Heart left ventricle (tissue), 16 donors: ENCODE measurements around the gene SLC8B1. TPM values are rescaled to one million over a fixed set of nuclear protein-coding genes. Genes with fewer than 3 reads are reported as not detected.
A peak's percentile ranks its signal among the peaks of the same experiment; 100 is the strongest.

Experiments
- ATAC-seq, 4 donors: fragments of 200-7000 bp; cut with Tn5 transposase; one replicate each; pipeline ENCODE4 v1.9.1; 2020 to 2022; ENCODE audit warnings: moderate library complexity in 4 of 4, mild to moderate bottlenecking in 3 of 4, moderate number of reproducible peaks in 1 of 4
- DNase-seq, 5 donors: peaks; one replicate each; pipeline ENCODE4 v3.0.0-alpha.2; 2020
- H3K27ac ChIP-seq, 12 donors: fragments of 200-600 bp; sonication (generic) in 4 of 12; one replicate each; pipeline versions ENCODE4 v1.5.0 to v1.8.0; 2016 to 2022; ENCODE audit warnings: mild to moderate bottlenecking in 2 of 12
- H3K27me3 ChIP-seq, 9 donors: fragments of 200-600 bp; sonication (generic) in 2 of 9; one replicate each; pipeline versions ENCODE4 v1.5.1 to v1.8.0; 2016 to 2022; ENCODE audit warnings: mild to moderate bottlenecking in 3 of 9
- H3K36me3 ChIP-seq, 9 donors: fragments of 200-600 bp; sonication (generic) in 2 of 9; one replicate each; pipeline versions ENCODE4 v1.5.0 to v1.8.0; 2018 to 2022; ENCODE audit warnings: mild to moderate bottlenecking in 2 of 9
- H3K4me1 ChIP-seq, 12 donors: fragments of 200-600 bp; sonication (generic) in 4 of 12; one replicate each; pipeline versions ENCODE4 v1.5.0 to v1.8.0; 2016 to 2022; ENCODE audit warnings: mild to moderate bottlenecking in 3 of 12
- H3K4me3 ChIP-seq, 12 donors: fragments of 200-600 bp; sonication (generic) in 4 of 12; one replicate each; pipeline versions ENCODE4 v1.5.0 to v1.8.0; 2017 to 2022; ENCODE audit warnings: mild to moderate bottlenecking in 9 of 12, moderate library complexity in 4 of 12
- H3K9me3 ChIP-seq, 12 donors: fragments of 200-600 bp; sonication (generic) in 4 of 12; one replicate each; pipeline versions ENCODE4 v1.5.0 to v1.8.0; 2016 to 2022; ENCODE audit warnings: mild to moderate bottlenecking in 1 of 12
- CTCF ChIP-seq, 12 donors: fragments of 200-600 bp; sonication (generic) in 4 of 12; IDR thresholded peaks; one replicate each; pipeline versions ENCODE4 v1.5.0 to v1.8.0; 2018 to 2022; ENCODE audit warnings: antibody characterized with exemption in 12 of 12, mild to moderate bottlenecking in 5 of 12
- POLR2A ChIP-seq, 2 donors: fragments of 450-650 bp; IDR thresholded peaks; one replicate each; pipeline ENCODE4 v1.6.1; 2017; ENCODE audit warnings: antibody characterized with exemption in 2 of 2, mild to moderate bottlenecking in 2 of 2, moderate library complexity in 2 of 2
- WGBS, 4 donors: extraction: QIAGEN DNeasy Blood & Tissue Kit in 2 of 4; methylation state at CpG; one replicate each; pipeline versions ENCODE4 v1.1.5 to v1.1.7; 2013 to 2018; 5-methylcytosine and 5-hydroxymethylcytosine counted together
- intact Hi-C, 10 donors: fragments of 100-400 bp; cut with DNase I; formaldehyde crosslinking; loops; one replicate each; pipeline versions ENCODE4 v1.11.1 to v1.14.2; 2022
- polyA plus RNA-seq, 2 donors: library from polyadenylated mRNA; stranded (reverse); fragments of 200-250 nt; gene quantifications; one replicate each; pipeline ENCODE4 v1.2.3, GENCODE V29; 2013
- total RNA-seq, 9 donors: library from RNA; depleted of rRNA in 2 of 9; stranded (reverse); fragments of >200 nt in 2 of 9; fragmentation: NEBNext Ultra II Directional in 3 of 9; extraction: Animal tissue kit (Norgen Biotek cat#: 25700) in 3 of 9; gene quantifications; one replicate each; pipeline versions ENCODE4 v1.1.0 to v1.2.4, GENCODE V29; 2016 to 2023
- donor health status: ischemic (EF 13 %, LVEDD 7.1; RV severe dilation, severe dysfunction).
- donor health status: healthy with polysubstance abuse.
- donor health status: DM: no; HTN: yes; CAD: no.
- donor health status: DM: no; HTN: no; CAD: no.
- donor health status: ischemic (EF 25% LVEDD 6.9; RV normal size, moderate dysfunction).
- donor health status: ischemic (EF 25% LVEDD 5.7; RV mildly dilated, moderate dysfunction).
- donor health status: healthy.
- donor health status: DM: yes; HTN: yes; CAD: no.
- donor health status: ischemic (EF 35%, LVEDD 5.7; RV mildly dilated, moderate dysfunction).
- donor health status: nonischemic (EF 11% LVEDD 7.7; RV severe dilation, severe dysfunction).
- donor health status: DM: yes; HTN: yes; CAD: no.
- donor health status: PGD.
- donor health status: ischemic (EF 29% LVEDD 5.4; RV normal size, mild dysfunction).
- donor health status: nonischemic (EF 23%, LVEDD 6.1; RV moderate dilation, normal function).

The SLC8B1 gene
- total and polyA plus RNA-seq, 11 donors, result 8.8 to 33.2 (median 11.1) TPM

DNA sequence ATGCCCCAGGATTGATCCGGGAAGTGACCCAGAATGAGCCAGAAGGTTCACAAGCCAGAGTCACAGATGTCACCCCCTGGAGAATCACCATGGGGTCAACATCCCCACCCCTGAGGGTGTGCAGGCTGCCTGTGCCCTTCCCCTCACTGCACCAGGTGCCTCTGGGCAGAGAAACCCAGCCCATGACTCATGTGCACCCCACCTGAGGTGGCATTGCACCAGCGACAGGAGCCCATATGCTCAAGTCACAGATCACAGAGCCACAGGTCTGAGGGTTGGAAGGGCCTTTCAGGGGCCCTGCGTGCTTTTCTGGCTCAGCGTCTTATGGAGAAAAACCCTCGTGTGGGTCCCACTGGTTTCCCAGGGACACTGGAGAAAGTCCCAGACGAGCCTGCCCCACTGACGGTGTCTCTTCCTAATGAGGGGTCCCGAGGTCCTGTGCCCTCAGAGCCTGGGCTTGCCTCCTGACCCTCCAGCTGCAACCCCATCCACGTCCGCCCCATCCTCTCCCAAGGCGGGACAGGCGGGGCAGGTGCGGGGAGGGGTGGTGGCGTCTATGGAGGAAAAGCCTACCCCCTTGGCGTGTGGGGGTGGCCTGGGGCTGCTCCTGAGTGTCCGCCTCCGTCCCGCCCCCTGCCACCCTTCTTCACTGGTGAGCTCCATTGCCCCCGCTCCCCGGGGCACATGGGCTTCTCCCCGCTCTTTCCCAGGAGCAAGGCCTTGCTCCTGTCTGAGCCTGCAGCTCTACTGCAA, 47.6 kb downstream of the SLC8B1 start:
- DNase-seq (no peak), ATAC-seq (no peak)
- WGBS, 4 donors, result 90 to 95% (median 95%) methylated on average over 17 to 21 of the region's 21 CpGs
- Histone ChIP-seq H3K9me3 (no peaks in the 10 kb centered on the region), H3K4me3 (no peak overlapping the region), H3K4me1 (peaks cover 0 to 10% (median 2%) of the 10 kb centered on the region in 12 donors), H3K27ac (no peak overlapping the region), H3K36me3 (peaks cover 2 to 100% (median 96%) of the 10 kb centered on the region in 9 donors), H3K27me3 (no peaks in the 10 kb centered on the region)
- TF ChIP-seq CTCF (IDR thresholded peaks at IDR 0.05), result no peak
- TF ChIP-seq POLR2A (IDR thresholded peaks at IDR 0.05), result no peak
- intact Hi-C loops, result no loop called here

DNA sequence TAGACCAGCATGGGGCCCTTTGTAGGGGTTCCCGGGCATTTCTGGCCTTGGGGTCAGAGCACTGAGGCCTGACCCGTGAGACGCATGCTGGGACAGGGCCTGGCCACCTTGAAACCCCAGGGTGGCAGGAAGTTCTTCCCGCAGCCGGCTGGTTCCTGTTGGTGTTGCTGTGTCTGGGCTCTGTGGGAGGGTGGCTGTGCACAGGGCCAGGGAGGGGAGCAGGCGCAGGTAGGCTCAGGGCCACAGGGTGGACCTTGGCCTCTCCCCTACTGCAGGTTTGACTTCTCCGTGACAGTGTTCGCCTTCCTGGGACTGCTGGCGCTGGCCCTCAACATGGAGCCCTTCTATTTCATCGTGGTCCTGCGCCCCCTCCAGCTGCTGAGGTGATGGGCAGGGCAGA, 48.2 kb downstream of the SLC8B1 start:
- Histone ChIP-seq H3K4me3 (no peak overlapping the region), H3K36me3 (peaks cover 2 to 99% (median 90%) of the 10 kb centered on the region in 9 donors), H3K27ac (peak overlapping the region in 1 of 12 donors; percentile 5), H3K4me1 (peaks cover 0 to 10% (median 2%) of the 10 kb centered on the region in 12 donors), H3K9me3 (no peaks in the 10 kb centered on the region), H3K27me3 (no peaks in the 10 kb centered on the region)
- intact Hi-C loops, result no loop called here
- no peak for DNase-seq
- peak in 1 of 4 donors; percentile 2 for ATAC-seq
- TF ChIP-seq CTCF (IDR thresholded peaks at IDR 0.05) (no peak), POLR2A (IDR thresholded peaks at IDR 0.05) (no peak)
- WGBS, 4 donors, result 81 to 100% (median 84%) methylated on average over 3 to 11 of the region's 11 CpGs

DNA sequence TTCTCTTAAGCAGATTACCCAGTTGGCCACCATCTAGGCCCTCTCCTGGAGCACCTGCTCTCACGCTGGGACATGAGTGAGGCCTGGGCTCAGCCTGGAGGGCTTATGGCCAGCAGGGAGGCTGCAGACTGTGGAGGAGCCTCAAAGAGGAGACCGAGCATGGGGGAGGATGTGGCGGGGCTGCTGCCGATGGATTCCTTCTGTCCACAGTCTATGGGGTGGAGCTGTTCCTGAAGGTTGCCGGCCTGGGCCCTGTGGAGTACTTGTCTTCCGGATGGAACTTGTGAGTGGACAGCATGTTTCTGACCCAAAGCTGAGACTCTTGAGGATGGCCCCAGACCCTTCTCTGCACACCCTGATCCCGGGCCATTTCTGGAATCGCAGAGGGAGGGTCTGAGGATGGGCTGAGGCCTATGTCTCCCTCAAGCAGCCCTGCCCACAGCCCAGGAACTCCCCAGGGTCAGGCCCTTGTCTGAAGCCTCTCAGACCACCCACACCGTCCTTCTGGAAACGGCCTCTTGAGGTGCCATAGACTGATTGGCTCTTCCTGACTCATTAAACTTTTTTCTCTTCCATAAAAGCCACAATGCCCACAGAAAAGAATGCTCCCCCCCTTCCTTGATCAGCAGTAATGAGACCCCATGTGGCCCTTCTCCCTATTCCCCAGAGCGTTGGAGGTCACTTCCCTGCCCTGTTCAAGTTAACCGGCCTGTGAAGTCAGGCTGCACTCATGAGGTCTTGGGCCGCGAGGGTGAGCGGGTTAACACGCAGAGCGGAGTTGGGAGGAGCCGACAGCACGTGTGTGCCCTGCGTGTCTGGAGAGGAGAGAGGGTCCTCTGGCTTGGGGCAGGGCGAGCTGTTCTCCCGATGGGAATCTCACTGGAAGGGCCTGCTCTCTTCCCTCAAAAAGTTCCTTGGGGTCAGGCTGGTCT, 49.0 kb downstream of the SLC8B1 start:
- H3K36me3 ChIP-seq, result peaks cover 2 to 99% (median 88%) of the 10 kb centered on the region in 9 donors
- no peak for TF ChIP-seq POLR2A (IDR thresholded peaks at IDR 0.05)
- no peak for TF ChIP-seq CTCF (IDR thresholded peaks at IDR 0.05)
- no peak overlapping the region for H3K4me3 ChIP-seq
- peak in 2 of 4 donors; percentile 10 to 16 for ATAC-seq
- intact Hi-C loops, result no loop called here
- WGBS, 4 donors, result 79 to 82% (median 80%) methylated on average over 19 to 22 of the region's 22 CpGs
- DNase-seq, result peak in 2 of 5 donors; percentile 45 to 65
- H3K27ac ChIP-seq, result peak overlapping the region in 2 of 12 donors; percentile 5 to 38
- no peaks in the 10 kb centered on the region for H3K9me3 ChIP-seq
- no peaks in the 10 kb centered on the region for H3K27me3 ChIP-seq
- peaks cover 0 to 10% (median 2%) of the 10 kb centered on the region in 12 donors for H3K4me1 ChIP-seq

GRCh38 chr12:113284751-113285150, 50.2 kb downstream of the SLC8B1 start:
- ATAC-seq (no peak), DNase-seq (no peak)
- TF ChIP-seq CTCF (IDR thresholded peaks at IDR 0.05), result no peak
- no peak for TF ChIP-seq POLR2A (IDR thresholded peaks at IDR 0.05)
- no peak overlapping the region for H3K4me3 ChIP-seq
- peaks cover 0 to 10% (median 2%) of the 10 kb centered on the region in 12 donors for H3K4me1 ChIP-seq
- no peaks in the 10 kb centered on the region for H3K27me3 ChIP-seq
- H3K9me3 ChIP-seq, result no peaks in the 10 kb centered on the region
- H3K27ac ChIP-seq, result no peak overlapping the region
- peaks cover 2 to 99% (median 88%) of the 10 kb centered on the region in 9 donors for H3K36me3 ChIP-seq
- intact Hi-C loops, result no loop called here
- WGBS, 4 donors, result 79 to 83% (median 82%) methylated on average over 13 of the region's 13 CpGs
